NOMO-1 treated with DMSO at 0.1 percent for 48 hours (cell line): ENCODE results near the gene CYP4F3.
"Not testable (repeated sequence)": the region's sequence is repeated elsewhere in the genome, so short reads cannot be mapped to it uniquely, and the experiment has no call there.

Experiments used
- DNase-seq: peaks from one replicate; lab custom pipeline; 2025; ENCODE audit not compliant: unreplicated experiment; lab: John Stamatoyannopoulos, UW

The CYP4F3 gene

GRCh38 chr19:15629003-15629880 lies 11.5 kb upstream of the CYP4F3 start:
- DNase-seq: peak; percentile 56

GRCh38 chr19:15631817-15632216 lies 8.9 kb upstream of the CYP4F3 start:
- peak; percentile 31 for DNase-seq

- DNase-seq: peak; percentile 69
Observed at GRCh38 chr19:15633082-15633835, 7.4 kb upstream of the CYP4F3 start.

GRCh38 chr19:15634105-15634504 lies 6.6 kb upstream of the CYP4F3 start:
- DNase-seq: no peak

GRCh38 chr19:15635016-15635805 lies 5.5 kb upstream of the CYP4F3 start:
- DNase-seq: no peak

GRCh38 chr19:15636026-15636425 lies 4.7 kb upstream of the CYP4F3 start:
- DNase-seq: no peak

- DNase-seq: no peak
Observed at GRCh38 chr19:15639596-15639995, 1.1 kb upstream of the CYP4F3 start.

- no peak for DNase-seq
Observed at GRCh38 chr19:15640904-15641597, 354 bp downstream of the CYP4F3 start.

- DNase-seq: peak; percentile 87
Observed at GRCh38 chr19:15641901-15642491, 1.3 kb downstream of the CYP4F3 start.

- DNase-seq: no peak
Observed at GRCh38 chr19:15642807-15643206, 2.1 kb downstream of the CYP4F3 start.

- no peak for DNase-seq
Observed at GRCh38 chr19:15643387-15643786, 2.7 kb downstream of the CYP4F3 start.

GRCh38 chr19:15644066-15644741 lies 3.5 kb downstream of the CYP4F3 start:
- no peak for DNase-seq

- DNase-seq: no peak
Observed at GRCh38 chr19:15644816-15645215, 4.1 kb downstream of the CYP4F3 start.

- DNase-seq: no peak
Observed at GRCh38 chr19:15649526-15649925, 8.8 kb downstream of the CYP4F3 start.

GRCh38 chr19:15650123-15650522 lies 9.4 kb downstream of the CYP4F3 start:
- DNase-seq: not testable (repeated sequence)

- no peak for DNase-seq
Observed at GRCh38 chr19:15651791-15652190, 11.1 kb downstream of the CYP4F3 start.

GRCh38 chr19:15652559-15653278 lies 12.0 kb downstream of the CYP4F3 start:
- no peak for DNase-seq

- DNase-seq: no peak
Observed at GRCh38 chr19:15656467-15656866, 15.8 kb downstream of the CYP4F3 start.

GRCh38 chr19:15663247-15663646 lies 22.6 kb downstream of the CYP4F3 start:
- DNase-seq: no peak
